Natural killer cell (primary cell): ENCODE data around the gene SMIM38. TPM values are rescaled to one million over a fixed set of nuclear protein-coding genes. Genes with fewer than 3 reads are reported as not detected.

Experiments used
- ATAC-seq, 3 donors: fragments of 150-1000 bp in 2 of 3; fragments of 200-7000 bp in 1 of 3; cut with Tn5 transposase; 1 replicate in 1 of 3; 2 replicates in 2 of 3; pipeline ENCODE4 v1.10.0; 2021; ENCODE audit warnings: mild to moderate bottlenecking in 2 of 3, moderate library complexity in 2 of 3
- DNase-seq, 2 donors: peaks; one replicate each; pipeline versions ENCODE4 v3.0.0 to v3.0.0-alpha.2; 2013 to 2021; ENCODE audit warnings: mixed read lengths in 1 of 2
- H3K27ac ChIP-seq: one replicate; pipeline ENCODE4 v1.5.1; 2013; ENCODE audit warnings: mild to moderate bottlenecking, low read length
- H3K27me3 ChIP-seq: one replicate; pipeline ENCODE4 v1.6.1; 2013; ENCODE audit warnings: low read length; ENCODE audit not compliant: control insufficient read depth, insufficient read depth
- H3K36me3 ChIP-seq: one replicate; pipeline ENCODE4 v1.6.1; 2013; ENCODE audit warnings: low read length; ENCODE audit not compliant: control insufficient read depth, insufficient read depth
- H3K4me1 ChIP-seq: one replicate; pipeline ENCODE4 v1.6.1; 2013; ENCODE audit warnings: low read length; ENCODE audit not compliant: control insufficient read depth, insufficient read depth
- H3K4me3 ChIP-seq: one replicate; pipeline ENCODE4 v1.5.1; 2013; ENCODE audit warnings: low read length
- H3K9me3 ChIP-seq: one replicate; pipeline ENCODE4 v1.6.1; 2013; ENCODE audit warnings: low read length; ENCODE audit not compliant: control insufficient read depth, insufficient read depth
- H3K27ac Mint-ChIP-seq, 2 donors: one replicate each; pipeline ENCODE4 v1.8.0; 2022; ENCODE audit warnings: mild to moderate bottlenecking in 2 of 2, mixed read lengths in 2 of 2, moderate library complexity in 1 of 2
- H3K27me3 Mint-ChIP-seq, 2 donors: one replicate each; pipeline ENCODE4 v1.8.0; 2022; ENCODE audit warnings: low read depth in 2 of 2, mixed read lengths in 2 of 2
- H3K36me3 Mint-ChIP-seq: one replicate; pipeline ENCODE4 v1.8.0; 2022; ENCODE audit warnings: mixed read lengths
- H3K4me1 Mint-ChIP-seq, 2 donors: one replicate each; pipeline ENCODE4 v1.8.0; 2022; ENCODE audit warnings: mixed read lengths in 2 of 2
- H3K4me3 Mint-ChIP-seq: one replicate; pipeline ENCODE4 v1.8.0; 2022; ENCODE audit warnings: mild to moderate bottlenecking, moderate library complexity, mixed read lengths
- H3K9me3 Mint-ChIP-seq, 2 donors: one replicate each; pipeline ENCODE4 v1.8.0; 2022; ENCODE audit warnings: mixed read lengths in 2 of 2
- CTCF ChIP-seq: fragments of 200-600 bp; IDR thresholded peaks from one replicate; pipeline ENCODE4 v1.8.0; 2022; ENCODE audit warnings: antibody characterized with exemption
- WGBS: methylation state at CpG from one replicate; pipeline ENCODE4 v1.1.7; 2013; ENCODE audit warnings: missing lambda C conversion rate; ENCODE audit not compliant: insufficient coverage; 5-methylcytosine and 5-hydroxymethylcytosine counted together
- intact Hi-C: fragments of 100-400 bp; cut with micrococcal nuclease; formaldehyde crosslinking; loops from one replicate; pipeline ENCODE4 v1.14.2; 2022
- total RNA-seq, 4 donors: library from RNA; stranded (reverse); fragments of 120-200 nt in 1 of 4; gene quantifications; one replicate each; pipeline versions ENCODE4 v1.2.3 to v1.2.4, GENCODE V29; 2013 to 2022

SMIM38 gene
- total RNA-seq, 3 donors from 2014 or later (not counting 1 experiment from before 2014, with no cell fraction given): 0.23 to 0.42 (median 0.40) TPM

GRCh38 chr11:69196783-69197169, 41.0 kb downstream of the SMIM38 start:
- H3K27ac Mint-ChIP-seq: no peak overlapping the region
- Histone ChIP-seq H3K27ac (no peak overlapping the region), H3K9me3 (no peaks in the 10 kb centered on the region), H3K4me1 (no peaks in the 10 kb centered on the region), H3K27me3 (no peaks in the 10 kb centered on the region), H3K4me3 (no peak overlapping the region), H3K36me3 (no peaks in the 10 kb centered on the region)
- H3K4me1 Mint-ChIP-seq: no peaks in the 10 kb centered on the region
- TF ChIP-seq CTCF: no peak
- WGBS: 93% methylated on average over 14 of the region's 14 CpGs
- no peaks in the 10 kb centered on the region for H3K36me3 Mint-ChIP-seq
- DNase-seq (no peak), ATAC-seq (no peak)
- H3K9me3 Mint-ChIP-seq: peaks cover 4 to 9% of the 10 kb centered on the region in 2 donors
- H3K4me3 Mint-ChIP-seq: no peak overlapping the region
- intact Hi-C loops: no loop called here
- peaks cover 0 to 17% of the 10 kb centered on the region in 2 donors for H3K27me3 Mint-ChIP-seq

GRCh38 chr11:69198891-69199582, 43.3 kb downstream of the SMIM38 start:
- no peak overlapping the region for H3K4me3 Mint-ChIP-seq
- no peak for ATAC-seq

GRCh38 chr11:69199583-69200315, 44.0 kb downstream of the SMIM38 start:
- H3K9me3 Mint-ChIP-seq: peaks cover 0 to 3% of the 10 kb centered on the region in 2 donors
- H3K4me1 ChIP-seq: no peaks in the 10 kb centered on the region
- no peak overlapping the region for H3K4me3 ChIP-seq
- H3K27me3 ChIP-seq: no peaks in the 10 kb centered on the region
- intact Hi-C loops: no loop called here
- no peaks in the 10 kb centered on the region for H3K9me3 ChIP-seq
- H3K36me3 Mint-ChIP-seq: no peaks in the 10 kb centered on the region
- ATAC-seq (no peak), DNase-seq (no peak)
- no peaks in the 10 kb centered on the region for H3K4me1 Mint-ChIP-seq
- WGBS: 78% methylated on average over 10 of the region's 10 CpGs
- no peak overlapping the region for H3K27ac ChIP-seq
- peaks cover 0 to 12% of the 10 kb centered on the region in 2 donors for H3K27me3 Mint-ChIP-seq
- no peak for TF ChIP-seq CTCF
- H3K36me3 ChIP-seq: no peaks in the 10 kb centered on the region
- no peak overlapping the region for H3K27ac Mint-ChIP-seq
- no peak overlapping the region for H3K4me3 Mint-ChIP-seq

More at GRCh38 chr11:69198891-69199582, 43.3 kb downstream of the SMIM38 start:
- peaks cover 4 to 9% of the 10 kb centered on the region in 2 donors for H3K9me3 Mint-ChIP-seq
- peaks cover 0 to 12% of the 10 kb centered on the region in 2 donors for H3K27me3 Mint-ChIP-seq
- TF ChIP-seq CTCF: no peak
- H3K27ac ChIP-seq: no peak overlapping the region
- no peaks in the 10 kb centered on the region for H3K4me1 ChIP-seq
- 52% methylated on average over 5 of the region's 5 CpGs for WGBS
- H3K36me3 ChIP-seq: no peaks in the 10 kb centered on the region
- no peak overlapping the region for H3K27ac Mint-ChIP-seq
- H3K4me1 Mint-ChIP-seq: no peaks in the 10 kb centered on the region
- H3K27me3 ChIP-seq: no peaks in the 10 kb centered on the region
- no peak overlapping the region for H3K4me3 ChIP-seq
- intact Hi-C loops: no loop called here
- DNase-seq: no peak
- H3K36me3 Mint-ChIP-seq: no peaks in the 10 kb centered on the region
- H3K9me3 ChIP-seq: no peaks in the 10 kb centered on the region
